ENCODE results near the gene KCNT1.

GRCh38 chr9:135663857-135664256, 38.1 kb upstream of the KCNT1 start:
- TF ChIP-seq CTCF (IDR thresholded peaks at IDR 0.05) (no peak), POLR2A (IDR thresholded peaks at IDR 0.05) (no peak), EP300 (IDR thresholded peaks at IDR 0.05) (no peak)
